ENCODE results near the gene MYOM3. TPM values are rescaled to one million over a fixed set of nuclear protein-coding genes. Genes with fewer than 3 reads are reported as not detected.
A peak's percentile ranks its signal among the peaks of the same experiment; 100 is the strongest.

The MYOM3 gene
- total and polyA plus RNA-seq, 2 of the 13 experiments (the other 11 are each of a cell fraction or from before 2014, with no cell fraction given), result 5.8 to 15.3 TPM

DNA sequence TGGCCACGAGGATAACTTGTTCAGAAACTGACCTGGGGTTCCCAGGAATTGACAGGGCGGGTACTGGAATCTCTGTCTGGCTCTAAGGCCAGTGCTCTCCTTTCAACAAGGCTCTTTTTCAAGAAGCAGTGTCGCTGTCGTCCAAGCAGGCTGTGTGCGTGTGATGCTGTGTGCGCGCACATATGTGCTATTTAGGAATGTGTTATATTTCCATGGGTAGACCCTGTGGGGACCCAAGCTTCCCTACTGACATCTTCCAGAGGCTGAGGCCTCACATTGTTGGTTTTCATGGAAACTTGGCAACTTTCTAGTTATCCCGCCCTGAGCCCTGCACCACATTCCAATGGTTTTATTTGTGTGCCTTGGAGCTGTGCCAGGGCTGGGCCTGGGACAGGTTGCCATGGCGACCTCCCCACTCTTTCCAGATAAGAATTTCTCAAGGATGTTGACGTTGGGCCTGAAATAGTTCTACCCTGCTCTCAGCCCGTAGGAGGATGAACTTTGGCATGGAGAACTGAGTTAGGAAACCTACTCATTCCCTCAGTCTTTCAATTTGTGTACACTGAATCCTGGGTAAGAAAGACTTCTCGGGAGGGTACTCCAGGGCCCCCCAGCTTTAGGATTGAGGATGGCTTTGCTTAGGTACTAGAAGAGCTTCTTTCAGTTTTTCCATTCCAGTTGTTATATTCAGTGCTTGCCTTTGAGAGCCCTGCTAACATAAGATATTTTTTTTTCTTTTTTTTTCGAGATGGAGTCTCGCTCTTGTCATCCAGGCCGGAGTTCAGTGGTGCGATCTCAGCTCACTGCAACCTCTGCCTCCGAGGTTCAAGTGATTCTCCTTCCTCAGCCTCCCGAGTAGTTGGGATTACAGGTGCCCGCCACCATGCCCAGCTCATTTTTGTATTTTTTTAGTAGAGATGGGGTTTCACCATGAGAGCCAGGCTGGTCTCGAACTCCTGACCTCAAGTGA, 93.0 kb downstream of the MYOM3 start (continued):
- TF ChIP-seq, protein P1, sequence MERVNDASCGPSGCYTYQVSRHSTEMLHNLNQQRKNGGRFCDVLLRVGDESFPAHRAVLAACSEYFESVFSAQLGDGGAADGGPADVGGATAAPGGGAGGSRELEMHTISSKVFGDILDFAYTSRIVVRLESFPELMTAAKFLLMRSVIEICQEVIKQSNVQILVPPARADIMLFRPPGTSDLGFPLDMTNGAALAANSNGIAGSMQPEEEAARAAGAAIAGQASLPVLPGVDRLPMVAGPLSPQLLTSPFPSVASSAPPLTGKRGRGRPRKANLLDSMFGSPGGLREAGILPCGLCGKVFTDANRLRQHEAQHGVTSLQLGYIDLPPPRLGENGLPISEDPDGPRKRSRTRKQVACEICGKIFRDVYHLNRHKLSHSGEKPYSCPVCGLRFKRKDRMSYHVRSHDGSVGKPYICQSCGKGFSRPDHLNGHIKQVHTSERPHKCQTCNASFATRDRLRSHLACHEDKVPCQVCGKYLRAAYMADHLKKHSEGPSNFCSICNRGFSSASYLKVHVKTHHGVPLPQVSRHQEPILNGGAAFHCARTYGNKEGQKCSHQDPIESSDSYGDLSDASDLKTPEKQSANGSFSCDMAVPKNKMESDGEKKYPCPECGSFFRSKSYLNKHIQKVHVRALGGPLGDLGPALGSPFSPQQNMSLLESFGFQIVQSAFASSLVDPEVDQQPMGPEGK (CRISPR knock-in tag; IDR thresholded peaks at IDR 0.05), result peak; percentile 89
- TF ChIP-seq RFX3 (CRISPR knock-in tag; IDR thresholded peaks at IDR 0.05) (peak; percentile 99), ZNF207 (IDR thresholded peaks at IDR 0.05; ENCODE audit: borderline replicate concordance) (no peak), ZNF781 (CRISPR knock-in tag; IDR thresholded peaks at IDR 0.05; ENCODE audit: borderline replicate concordance, not compliant biosample characterization) (no peak), RELA (CRISPR knock-in tag; IDR thresholded peaks at IDR 0.05) (no peak), ZFYVE20 (CRISPR knock-in tag; IDR thresholded peaks at IDR 0.05; ENCODE audit: borderline replicate concordance, low read depth) (no peak), ZNF614 (CRISPR knock-in tag; IDR thresholded peaks at IDR 0.05; ENCODE audit: borderline replicate concordance) (peak; percentile 80), ZC3H4 (CRISPR knock-in tag; IDR thresholded peaks at IDR 0.05; ENCODE audit: borderline replicate concordance) (no peak), JUND (CRISPR knock-in tag; IDR thresholded peaks at IDR 0.05) (0 out of 2 replicates have a peak, but pooled peaks have one; percentile 30)
- TF ChIP-seq, protein P2, sequence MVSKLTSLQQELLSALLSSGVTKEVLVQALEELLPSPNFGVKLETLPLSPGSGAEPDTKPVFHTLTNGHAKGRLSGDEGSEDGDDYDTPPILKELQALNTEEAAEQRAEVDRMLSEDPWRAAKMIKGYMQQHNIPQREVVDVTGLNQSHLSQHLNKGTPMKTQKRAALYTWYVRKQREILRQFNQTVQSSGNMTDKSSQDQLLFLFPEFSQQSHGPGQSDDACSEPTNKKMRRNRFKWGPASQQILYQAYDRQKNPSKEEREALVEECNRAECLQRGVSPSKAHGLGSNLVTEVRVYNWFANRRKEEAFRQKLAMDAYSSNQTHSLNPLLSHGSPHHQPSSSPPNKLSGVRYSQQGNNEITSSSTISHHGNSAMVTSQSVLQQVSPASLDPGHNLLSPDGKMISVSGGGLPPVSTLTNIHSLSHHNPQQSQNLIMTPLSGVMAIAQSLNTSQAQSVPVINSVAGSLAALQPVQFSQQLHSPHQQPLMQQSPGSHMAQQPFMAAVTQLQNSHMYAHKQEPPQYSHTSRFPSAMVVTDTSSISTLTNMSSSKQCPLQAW (CRISPR knock-in tag; IDR thresholded peaks at IDR 0.05), result peak; percentile 59; the same call in 1 of the 2 replicates
- TF ChIP-seq, protein P3, sequence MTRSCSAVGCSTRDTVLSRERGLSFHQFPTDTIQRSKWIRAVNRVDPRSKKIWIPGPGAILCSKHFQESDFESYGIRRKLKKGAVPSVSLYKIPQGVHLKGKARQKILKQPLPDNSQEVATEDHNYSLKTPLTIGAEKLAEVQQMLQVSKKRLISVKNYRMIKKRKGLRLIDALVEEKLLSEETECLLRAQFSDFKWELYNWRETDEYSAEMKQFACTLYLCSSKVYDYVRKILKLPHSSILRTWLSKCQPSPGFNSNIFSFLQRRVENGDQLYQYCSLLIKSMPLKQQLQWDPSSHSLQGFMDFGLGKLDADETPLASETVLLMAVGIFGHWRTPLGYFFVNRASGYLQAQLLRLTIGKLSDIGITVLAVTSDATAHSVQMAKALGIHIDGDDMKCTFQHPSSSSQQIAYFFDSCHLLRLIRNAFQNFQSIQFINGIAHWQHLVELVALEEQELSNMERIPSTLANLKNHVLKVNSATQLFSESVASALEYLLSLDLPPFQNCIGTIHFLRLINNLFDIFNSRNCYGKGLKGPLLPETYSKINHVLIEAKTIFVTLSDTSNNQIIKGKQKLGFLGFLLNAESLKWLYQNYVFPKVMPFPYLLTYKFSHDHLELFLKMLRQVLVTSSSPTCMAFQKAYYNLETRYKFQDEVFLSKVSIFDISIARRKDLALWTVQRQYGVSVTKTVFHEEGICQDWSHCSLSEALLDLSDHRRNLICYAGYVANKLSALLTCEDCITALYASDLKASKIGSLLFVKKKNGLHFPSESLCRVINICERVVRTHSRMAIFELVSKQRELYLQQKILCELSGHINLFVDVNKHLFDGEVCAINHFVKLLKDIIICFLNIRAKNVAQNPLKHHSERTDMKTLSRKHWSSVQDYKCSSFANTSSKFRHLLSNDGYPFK (CRISPR knock-in tag; IDR thresholded peaks at IDR 0.05; ENCODE audit: borderline replicate concordance), result 0 out of 2 replicates have a peak, but pooled peaks have one; percentile 23
- TF ChIP-seq, protein P4, sequence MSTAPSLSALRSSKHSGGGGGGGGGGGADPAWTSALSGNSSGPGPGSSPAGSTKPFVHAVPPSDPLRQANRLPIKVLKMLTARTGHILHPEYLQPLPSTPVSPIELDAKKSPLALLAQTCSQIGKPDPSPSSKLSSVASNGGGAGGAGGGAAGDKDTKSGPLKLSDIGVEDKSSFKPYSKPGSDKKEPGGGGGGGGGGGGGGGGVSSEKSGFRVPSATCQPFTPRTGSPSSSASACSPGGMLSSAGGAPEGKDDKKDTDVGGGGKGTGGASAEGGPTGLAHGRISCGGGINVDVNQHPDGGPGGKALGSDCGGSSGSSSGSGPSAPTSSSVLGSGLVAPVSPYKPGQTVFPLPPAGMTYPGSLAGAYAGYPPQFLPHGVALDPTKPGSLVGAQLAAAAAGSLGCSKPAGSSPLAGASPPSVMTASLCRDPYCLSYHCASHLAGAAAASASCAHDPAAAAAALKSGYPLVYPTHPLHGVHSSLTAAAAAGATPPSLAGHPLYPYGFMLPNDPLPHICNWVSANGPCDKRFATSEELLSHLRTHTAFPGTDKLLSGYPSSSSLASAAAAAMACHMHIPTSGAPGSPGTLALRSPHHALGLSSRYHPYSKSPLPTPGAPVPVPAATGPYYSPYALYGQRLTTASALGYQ (CRISPR knock-in tag; IDR thresholded peaks at IDR 0.05), result peak; percentile 57
- TF ChIP-seq, protein P5, sequence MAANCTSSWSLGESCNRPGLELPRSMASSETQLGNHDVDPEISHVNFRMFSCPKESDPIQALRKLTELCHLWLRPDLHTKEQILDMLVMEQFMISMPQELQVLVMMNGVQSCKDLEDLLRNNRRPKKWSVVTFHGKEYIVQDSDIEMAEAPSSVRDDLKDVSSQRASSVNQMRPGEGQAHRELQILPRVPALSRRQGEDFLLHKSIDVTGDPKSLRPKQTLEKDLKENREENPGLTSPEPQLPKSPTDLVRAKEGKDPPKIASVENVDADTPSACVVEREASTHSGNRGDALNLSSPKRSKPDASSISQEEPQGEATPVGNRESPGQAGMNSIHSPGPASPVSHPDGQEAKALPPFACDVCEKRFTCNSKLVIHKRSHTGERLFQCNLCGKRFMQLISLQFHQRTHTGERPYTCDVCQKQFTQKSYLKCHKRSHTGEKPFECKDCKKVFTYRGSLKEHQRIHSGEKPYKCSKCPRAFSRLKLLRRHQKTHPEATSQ (CRISPR knock-in tag; IDR thresholded peaks at IDR 0.05; ENCODE audit: borderline replicate concordance), result no peak; the same call in 1 of the 2 replicates
- TF ChIP-seq, protein P6, sequence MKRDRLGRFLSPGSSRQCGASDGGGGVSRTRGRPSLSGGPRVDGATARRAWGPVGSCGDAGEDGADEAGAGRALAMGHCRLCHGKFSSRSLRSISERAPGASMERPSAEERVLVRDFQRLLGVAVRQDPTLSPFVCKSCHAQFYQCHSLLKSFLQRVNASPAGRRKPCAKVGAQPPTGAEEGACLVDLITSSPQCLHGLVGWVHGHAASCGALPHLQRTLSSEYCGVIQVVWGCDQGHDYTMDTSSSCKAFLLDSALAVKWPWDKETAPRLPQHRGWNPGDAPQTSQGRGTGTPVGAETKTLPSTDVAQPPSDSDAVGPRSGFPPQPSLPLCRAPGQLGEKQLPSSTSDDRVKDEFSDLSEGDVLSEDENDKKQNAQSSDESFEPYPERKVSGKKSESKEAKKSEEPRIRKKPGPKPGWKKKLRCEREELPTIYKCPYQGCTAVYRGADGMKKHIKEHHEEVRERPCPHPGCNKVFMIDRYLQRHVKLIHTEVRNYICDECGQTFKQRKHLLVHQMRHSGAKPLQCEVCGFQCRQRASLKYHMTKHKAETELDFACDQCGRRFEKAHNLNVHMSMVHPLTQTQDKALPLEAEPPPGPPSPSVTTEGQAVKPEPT (CRISPR knock-in tag; IDR thresholded peaks at IDR 0.05; ENCODE audit: low read depth), result no peak

All from HepG2 (cell line).